ENCODE measurements around the gene SCT. TPM values are rescaled to one million over a fixed set of nuclear protein-coding genes. Genes with fewer than 3 reads are reported as not detected.

SCT gene
- total and polyA plus RNA-seq, 2 of the 4 experiments (the other 2 are of a cell fraction) = not detected

DNA sequence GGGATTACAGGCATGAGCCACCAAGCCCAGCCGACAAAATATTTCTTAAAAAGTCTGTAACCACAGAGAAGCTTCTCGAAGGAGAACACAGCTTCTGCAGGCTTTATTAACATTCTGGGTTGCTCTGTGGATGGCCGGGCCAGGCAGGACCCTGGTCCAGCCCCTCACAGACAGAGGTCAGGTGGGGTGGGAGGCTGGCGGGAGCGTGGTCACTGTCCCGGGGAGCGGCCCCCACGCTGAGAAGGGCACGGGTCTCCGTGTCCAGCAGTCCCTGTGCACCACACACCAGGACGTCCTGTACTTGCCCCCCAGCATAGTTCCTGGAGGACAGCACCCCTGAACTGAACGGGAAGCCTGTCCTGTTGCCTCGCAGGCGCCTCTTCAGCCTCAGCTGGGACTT is 29.4 kb upstream of the SCT start:
- POLR2A ChIA-PET (ENCODE audit: unreplicated experiment) = no interaction called here
- Histone ChIP-seq H3K36me3 (ENCODE audit: control insufficient read depth, insufficient read depth, low read length) (peaks cover 23% of the 10 kb centered on the region), H2BK120ac (ENCODE audit: low read depth, low read length) (no peak overlapping the region), H2BK20ac (ENCODE audit: low read depth, low read length) (no peak overlapping the region), H3K4me2 (ENCODE audit: low read depth, low read length) (no peak overlapping the region), H3K9me1 (ENCODE audit: insufficient read depth, low read length) (no peaks in the 10 kb centered on the region), H3K79me1 (ENCODE audit: low read depth in 1 of 2, low read length in 2 of 2) (no peaks in the 10 kb centered on the region; a peak in 1 of 4 replicates), H3K4me1 (ENCODE audit: control insufficient read depth, insufficient read depth, low read length) (no peaks in the 10 kb centered on the region), H2AFZ (replicated peaks; ENCODE audit: low read length, poor library complexity) (peak overlapping the region; percentile 32), H3K9me3 (ENCODE audit: control insufficient read depth, insufficient read depth, low read length) (no peaks in the 10 kb centered on the region), H4K8ac (ENCODE audit: low read depth in 2 of 2, low read length in 2 of 2) (no peak overlapping the region), H3K18ac (ENCODE audit: low read depth, low read length) (no peak overlapping the region), H3K4ac (ENCODE audit: low read depth, low read length) (no peak overlapping the region), H2AK9ac (replicated peaks; ENCODE audit: low read depth, low read length, poor library complexity) (no peak overlapping the region), H4K5ac (ENCODE audit: low read depth, low read length) (no peak overlapping the region), H3K56ac (ENCODE audit: extremely low read depth, insufficient read depth, low read length) (no peak overlapping the region), H4K91ac (ENCODE audit: insufficient read depth, low read depth, low read length) (no peak overlapping the region), H3K27me3 (ENCODE audit: control insufficient read depth, insufficient read depth, low read length) (no peaks in the 10 kb centered on the region), H3K27ac (ENCODE audit: insufficient read depth, low read length) (no peak overlapping the region), H3K4me3 (ENCODE audit: insufficient read depth, low read depth, low read length) (no peak overlapping the region), H2BK5ac (ENCODE audit: low read depth, low read length, poor library complexity, severe bottlenecking) (no peak overlapping the region), H2AK5ac (ENCODE audit: low read depth, low read length) (no peak overlapping the region), H3K14ac (replicated peaks; ENCODE audit: low read depth, low read length) (no peak overlapping the region), H4K20me1 (ENCODE audit: insufficient read depth, low read length) (peaks cover 3% of the 10 kb centered on the region; the same call in 1 of the 2 replicates), H2BK15ac (ENCODE audit: low read depth, low read length) (no peak overlapping the region), H3K9ac (ENCODE audit: low read depth, low read length) (no peak overlapping the region), H3K23ac (ENCODE audit: low read depth, low read length) (no peak overlapping the region)
- 100% methylated on average over 1 of the region's 14 CpGs; no CpG with 5 or more reads in 1 of the 2 experiments for WGBS, 2 experiments (ENCODE audit: extremely low coverage in 2 of 2, insufficient read length in 1 of 2)
- CTCF ChIA-PET = no interaction called here
- DNase-seq (no peak), ATAC-seq (ENCODE audit: low read depth) (no peak)
- TF ChIP-seq, protein P1, sequence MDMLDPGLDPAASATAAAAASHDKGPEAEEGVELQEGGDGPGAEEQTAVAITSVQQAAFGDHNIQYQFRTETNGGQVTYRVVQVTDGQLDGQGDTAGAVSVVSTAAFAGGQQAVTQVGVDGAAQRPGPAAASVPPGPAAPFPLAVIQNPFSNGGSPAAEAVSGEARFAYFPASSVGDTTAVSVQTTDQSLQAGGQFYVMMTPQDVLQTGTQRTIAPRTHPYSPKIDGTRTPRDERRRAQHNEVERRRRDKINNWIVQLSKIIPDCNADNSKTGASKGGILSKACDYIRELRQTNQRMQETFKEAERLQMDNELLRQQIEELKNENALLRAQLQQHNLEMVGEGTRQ (IDR thresholded peaks at IDR 0.05; ENCODE audit: low read depth, low read length) = no peak
- TF ChIP-seq MXI1 (IDR thresholded peaks at IDR 0.05; ENCODE audit: borderline replicate concordance, low read depth, low read length) (no peak), RFX5 (IDR thresholded peaks at IDR 0.05; ENCODE audit: low read depth, low read length) (no peak), BHLHE40 (IDR thresholded peaks at IDR 0.05; ENCODE audit: low read depth, low read length) (no peak), CHD1 (IDR thresholded peaks at IDR 0.05; ENCODE audit: low read depth, low read length) (no peak), FOS (IDR thresholded peaks at IDR 0.05; ENCODE audit: low read depth, low read length) (no peak)
- dilution Hi-C loops (cut with HindIII; ENCODE audit: low sequenced_read_pairs, unreplicated experiment) (no loop called here), in situ Hi-C loops (cut with MboI; ENCODE audit: low sequenced_read_pairs) (no loop called here), intact Hi-C loops (cut with micrococcal nuclease) (no loop called here)
- no TSS peak for BruUV-seq (replicated peaks)

Measured in IMR-90 (cell line).